ENCODE data around the gene ADGRL1.

DNA sequence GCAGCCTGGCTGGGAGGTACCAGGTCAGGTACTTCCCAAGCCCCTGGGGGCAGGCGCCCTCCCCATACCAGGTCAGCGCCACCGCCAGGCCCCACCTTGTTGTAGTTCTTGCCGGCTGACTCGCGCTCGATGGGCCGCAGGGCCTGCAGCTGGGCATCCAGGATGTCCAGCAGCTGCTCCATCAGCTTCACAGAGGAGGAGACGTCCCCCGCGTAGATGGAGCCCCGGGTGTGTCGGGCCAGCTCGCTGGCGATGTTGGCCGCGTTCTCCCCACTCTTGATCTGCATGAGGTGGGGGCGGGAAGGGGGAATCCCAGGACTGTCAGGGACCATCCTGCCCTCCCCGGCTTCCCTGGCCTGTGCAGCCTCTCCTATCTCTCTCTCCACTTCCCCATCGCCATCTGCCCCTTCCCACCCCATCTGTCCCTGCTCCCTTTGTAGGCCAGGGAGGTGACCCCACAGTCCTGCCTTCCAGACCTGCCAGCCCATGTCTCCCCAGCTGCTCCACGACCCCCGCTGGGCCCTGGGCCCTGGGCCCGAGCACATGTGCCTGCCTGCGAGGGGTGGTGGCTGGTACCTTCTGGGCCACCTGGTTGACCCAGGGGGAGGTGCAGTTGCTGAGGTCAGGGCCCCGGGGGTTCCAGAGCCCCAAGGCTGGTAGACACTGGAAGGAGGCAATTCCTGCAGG lies 45.8 kb downstream of the ADGRL1 start:
- TF ChIP-seq, protein P1, sequence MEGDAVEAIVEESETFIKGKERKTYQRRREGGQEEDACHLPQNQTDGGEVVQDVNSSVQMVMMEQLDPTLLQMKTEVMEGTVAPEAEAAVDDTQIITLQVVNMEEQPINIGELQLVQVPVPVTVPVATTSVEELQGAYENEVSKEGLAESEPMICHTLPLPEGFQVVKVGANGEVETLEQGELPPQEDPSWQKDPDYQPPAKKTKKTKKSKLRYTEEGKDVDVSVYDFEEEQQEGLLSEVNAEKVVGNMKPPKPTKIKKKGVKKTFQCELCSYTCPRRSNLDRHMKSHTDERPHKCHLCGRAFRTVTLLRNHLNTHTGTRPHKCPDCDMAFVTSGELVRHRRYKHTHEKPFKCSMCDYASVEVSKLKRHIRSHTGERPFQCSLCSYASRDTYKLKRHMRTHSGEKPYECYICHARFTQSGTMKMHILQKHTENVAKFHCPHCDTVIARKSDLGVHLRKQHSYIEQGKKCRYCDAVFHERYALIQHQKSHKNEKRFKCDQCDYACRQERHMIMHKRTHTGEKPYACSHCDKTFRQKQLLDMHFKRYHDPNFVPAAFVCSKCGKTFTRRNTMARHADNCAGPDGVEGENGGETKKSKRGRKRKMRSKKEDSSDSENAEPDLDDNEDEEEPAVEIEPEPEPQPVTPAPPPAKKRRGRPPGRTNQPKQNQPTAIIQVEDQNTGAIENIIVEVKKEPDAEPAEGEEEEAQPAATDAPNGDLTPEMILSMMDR (conservative IDR thresholded peaks at IDR 0.05 in 1 of 2, IDR thresholded peaks at IDR 0.05 in 1 of 2; ENCODE audit: low read depth in 1 of 2, low read length in 2 of 2), result no peak
- no peak for TF ChIP-seq EZH2 (IDR thresholded peaks at IDR 0.05; ENCODE audit: low read length, missing control alignments)
